H1 (cell line): Measurements from ENCODE around the gene VPS18.

Experiments
- BCL11A ChIP-seq, 2 experiments: IDR thresholded peaks; one replicate each; pipeline ENCODE4 v1.6.1; 2011; ENCODE audit warnings: low read depth in 2 of 2, low read length in 2 of 2, mild to moderate bottlenecking in 2 of 2
- CBX8 ChIP-seq: fragments of 300-800, 300-1000 bp; sonication (generic); IDR thresholded peaks from 2 replicates; pipeline ENCODE4 v1.7.1; 2016; ENCODE audit warnings: low read depth, low read length, borderline replicate concordance
- SIN3A ChIP-seq, 2 experiments: IDR thresholded peaks in 1 of 2; conservative IDR thresholded peaks in 1 of 2; 2 replicates each; pipeline ENCODE4 v1.6.1; 2011 to 2012; ENCODE audit warnings: low read length in 2 of 2, improper control_type of control experiment in 1 of 2, low read depth in 1 of 2, mild to moderate bottlenecking in 1 of 2
- SP4 ChIP-seq: IDR thresholded peaks from 2 replicates; pipeline ENCODE4 v1.6.1; 2012; ENCODE audit warnings: low read length, inconsistent platforms
- SRF ChIP-seq: IDR thresholded peaks from 2 replicates; pipeline ENCODE4 v1.6.1; 2011; ENCODE audit warnings: mild to moderate bottlenecking, low read depth, low read length, moderate library complexity
- TCF12 ChIP-seq: IDR thresholded peaks from 2 replicates; pipeline ENCODE4 v1.6.1; 2011; ENCODE audit warnings: low read depth, mild to moderate bottlenecking, low read length
- TF ChIP-seq, protein P1 (sequence below), 3 experiments: IDR thresholded peaks; 1 replicate in 2 of 3; 2 replicates in 1 of 3; pipeline versions ENCODE4 v1.5.1 to v1.6.1; 2011; ENCODE audit warnings: low read length in 3 of 3, mild to moderate bottlenecking in 3 of 3, inconsistent platforms in 2 of 3, low read depth in 1 of 3, moderate library complexity in 1 of 3; ENCODE audit not compliant: insufficient read depth in 1 of 3; ENCODE audit errors: control extremely low read depth in 1 of 3

DNA sequence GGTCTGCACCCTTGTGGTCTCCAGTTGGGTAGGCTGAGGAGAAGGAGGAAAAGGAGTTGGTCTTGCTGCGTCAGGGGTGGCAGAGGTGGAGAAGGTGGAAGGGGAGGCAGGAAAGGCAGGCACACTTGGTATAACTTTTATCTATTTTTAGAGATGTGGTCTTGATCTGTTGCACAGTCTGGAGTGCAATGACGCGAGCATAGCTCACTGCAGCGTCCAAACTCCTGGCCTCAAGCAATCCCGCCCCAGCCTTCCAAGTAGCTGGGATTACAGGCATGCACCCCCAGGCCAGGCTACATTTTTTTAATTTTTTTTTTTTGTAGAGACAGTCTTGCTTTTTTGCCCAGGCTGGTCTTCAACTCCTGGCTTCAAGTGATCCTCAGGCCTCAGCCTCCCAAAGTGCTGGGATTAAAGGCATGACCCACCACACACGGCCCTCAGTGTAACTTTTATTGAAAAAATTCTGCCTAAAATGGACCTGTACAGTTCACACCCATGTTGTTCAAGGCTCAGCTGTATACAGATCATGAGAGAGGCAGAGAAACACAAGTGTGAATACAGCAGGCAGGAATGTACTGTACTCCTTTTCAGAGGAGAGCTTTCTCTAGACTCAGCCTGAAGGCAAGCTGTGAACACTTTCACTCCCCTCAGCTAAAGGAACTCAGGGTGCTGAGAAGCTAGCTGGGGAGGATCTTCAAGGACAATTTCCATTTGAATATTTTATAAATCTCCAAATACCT is 18.1 kb upstream of the VPS18 start:
- TF ChIP-seq SIN3A (conservative IDR thresholded peaks at IDR 0.05 in 1 of 2, IDR thresholded peaks at IDR 0.05 in 1 of 2; ENCODE audit: low read depth in 1 of 2, low read length in 2 of 2), result no peak
- no peak for TF ChIP-seq SRF
- TF ChIP-seq, protein P1, sequence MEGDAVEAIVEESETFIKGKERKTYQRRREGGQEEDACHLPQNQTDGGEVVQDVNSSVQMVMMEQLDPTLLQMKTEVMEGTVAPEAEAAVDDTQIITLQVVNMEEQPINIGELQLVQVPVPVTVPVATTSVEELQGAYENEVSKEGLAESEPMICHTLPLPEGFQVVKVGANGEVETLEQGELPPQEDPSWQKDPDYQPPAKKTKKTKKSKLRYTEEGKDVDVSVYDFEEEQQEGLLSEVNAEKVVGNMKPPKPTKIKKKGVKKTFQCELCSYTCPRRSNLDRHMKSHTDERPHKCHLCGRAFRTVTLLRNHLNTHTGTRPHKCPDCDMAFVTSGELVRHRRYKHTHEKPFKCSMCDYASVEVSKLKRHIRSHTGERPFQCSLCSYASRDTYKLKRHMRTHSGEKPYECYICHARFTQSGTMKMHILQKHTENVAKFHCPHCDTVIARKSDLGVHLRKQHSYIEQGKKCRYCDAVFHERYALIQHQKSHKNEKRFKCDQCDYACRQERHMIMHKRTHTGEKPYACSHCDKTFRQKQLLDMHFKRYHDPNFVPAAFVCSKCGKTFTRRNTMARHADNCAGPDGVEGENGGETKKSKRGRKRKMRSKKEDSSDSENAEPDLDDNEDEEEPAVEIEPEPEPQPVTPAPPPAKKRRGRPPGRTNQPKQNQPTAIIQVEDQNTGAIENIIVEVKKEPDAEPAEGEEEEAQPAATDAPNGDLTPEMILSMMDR (IDR thresholded peaks at IDR 0.05; ENCODE audit: control extremely low read depth in 1 of 3, insufficient read depth in 1 of 3, low read depth in 1 of 3, low read length in 3 of 3), result no peak
- no peak for TF ChIP-seq CBX8
- TF ChIP-seq BCL11A (IDR thresholded peaks at IDR 0.05; ENCODE audit: low read depth in 2 of 2, low read length in 2 of 2), result no peak
- no peak for TF ChIP-seq SP4
- no peak for TF ChIP-seq TCF12
